GM23338 (cell line): ENCODE results near the gene SMAD9. TPM values are rescaled to one million over a fixed set of nuclear protein-coding genes. Genes with fewer than 3 reads are reported as not detected.

Experiments used
- ATAC-seq: fragments of 200-7000 bp; cut with Tn5 transposase; 3 replicates; pipeline ENCODE4 v1.9.1; 2020
- DNase-seq: peaks from one replicate; pipeline ENCODE4 v3.0.0-alpha.2; 2015; ENCODE audit warnings: low spot score
- H2AFZ ChIP-seq: fragments of 200-600 bp; sonication (generic); 2 replicates; pipeline ENCODE4 v1.8.0; 2016; ENCODE audit warnings: antibody characterized with exemption, mild to moderate bottlenecking, moderate library complexity
- H3F3A ChIP-seq: fragments of 200-600 bp; sonication (generic); replicated peaks from 2 replicates; pipeline ENCODE4 v1.8.0; 2017; ENCODE audit warnings: antibody characterized with exemption, mixed run types, low read depth
- H3K27ac ChIP-seq: fragments of 200-600 bp; sonication (generic); 2 replicates; pipeline ENCODE4 v1.6.1; 2016; ENCODE audit warnings: low read depth
- H3K27me3 ChIP-seq: fragments of 200-600 bp; sonication (generic); 2 replicates; pipeline ENCODE4 v1.8.0; 2016; ENCODE audit warnings: mild to moderate bottlenecking, mixed run types, moderate library complexity; ENCODE audit not compliant: insufficient read depth
- H3K36me3 ChIP-seq: fragments of 200-600 bp; sonication (generic); 2 replicates; pipeline ENCODE4 v1.8.0; 2016; ENCODE audit warnings: mild to moderate bottlenecking; ENCODE audit not compliant: insufficient read depth
- H3K4me1 ChIP-seq: fragments of 200-600 bp; sonication (generic); 2 replicates; pipeline ENCODE4 v1.8.0; 2016; ENCODE audit warnings: mild to moderate bottlenecking, moderate library complexity; ENCODE audit not compliant: insufficient read depth
- H3K4me2 ChIP-seq: fragments of 200-600 bp; sonication (generic); 2 replicates; pipeline ENCODE4 v1.7.1; 2017; ENCODE audit warnings: mixed run types
- H3K4me3 ChIP-seq: fragments of 200-600 bp; sonication (generic); 2 replicates; pipeline ENCODE4 v1.6.1; 2016; ENCODE audit warnings: mixed run types
- H3K79me2 ChIP-seq: fragments of 200-600 bp; sonication (generic); replicated peaks from 2 replicates; pipeline ENCODE4 v1.8.0; 2017; ENCODE audit warnings: mild to moderate bottlenecking; ENCODE audit not compliant: insufficient read depth
- H3K9me2 ChIP-seq: fragments of 200-600 bp; sonication (generic); 2 replicates; pipeline ENCODE4 v1.8.0; 2017; ENCODE audit not compliant: insufficient read depth
- H4K20me1 ChIP-seq: fragments of 200-600 bp; sonication (generic); replicated peaks from 2 replicates; pipeline ENCODE4 v1.8.0; 2017; ENCODE audit warnings: mild to moderate bottlenecking; ENCODE audit not compliant: insufficient read depth
- H3K27ac Mint-ChIP-seq: 2 replicates; pipeline ENCODE4 v1.8.0; 2020; ENCODE audit warnings: inconsistent platforms, mild to moderate bottlenecking, moderate library complexity, mixed read lengths
- H3K27me3 Mint-ChIP-seq: 3 replicates; pipeline ENCODE4 v1.8.0; 2022; ENCODE audit warnings: low read depth, mild to moderate bottlenecking, moderate library complexity, mixed read lengths, inconsistent platforms; ENCODE audit not compliant: insufficient read depth, poor library complexity
- H3K36me3 Mint-ChIP-seq: 3 replicates; pipeline ENCODE4 v1.8.0; 2021; ENCODE audit warnings: low read depth, mild to moderate bottlenecking, inconsistent platforms, moderate library complexity, mixed read lengths
- H3K4me1 Mint-ChIP-seq: 3 replicates; pipeline ENCODE4 v1.8.0; 2020; ENCODE audit warnings: mild to moderate bottlenecking, inconsistent platforms, mixed read lengths
- H3K4me3 Mint-ChIP-seq: 3 replicates; pipeline ENCODE4 v1.8.0; 2021; ENCODE audit warnings: moderate library complexity, mild to moderate bottlenecking, inconsistent platforms, mixed read lengths
- H3K9me3 Mint-ChIP-seq: 3 replicates; pipeline ENCODE4 v1.8.0; 2020; ENCODE audit warnings: moderate library complexity, mild to moderate bottlenecking, inconsistent platforms, mixed read lengths
- CTCF ChIP-seq, 2 experiments: fragments of 200-600 bp in 1 of 2; sonication (generic) in 1 of 2; conservative IDR thresholded peaks; 2 replicates each; pipeline versions ENCODE4 v1.5.1 to v1.6.1; 2016 to 2017; ENCODE audit warnings: antibody characterized with exemption in 2 of 2, low read depth in 2 of 2, mild to moderate bottlenecking in 2 of 2, moderate library complexity in 1 of 2
- ETS1 ChIP-seq: IDR thresholded peaks from 2 replicates; pipeline ENCODE4 v1.6.1; 2016; ENCODE audit warnings: antibody characterized with exemption
- EZH2 ChIP-seq: fragments of 200-600 bp; sonication (generic); IDR thresholded peaks from one replicate; pipeline ENCODE4 v1.8.0; 2017; ENCODE audit warnings: antibody characterized with exemption, mild to moderate bottlenecking, low read depth; ENCODE audit not compliant: unreplicated experiment
- EZH2phosphoT487 ChIP-seq: fragments of 200-600 bp; sonication (generic); IDR thresholded peaks from one replicate; pipeline ENCODE4 v1.8.1; 2018; ENCODE audit warnings: antibody characterized with exemption; ENCODE audit not compliant: unreplicated experiment
- JUNB ChIP-seq: IDR thresholded peaks from one replicate; pipeline ENCODE4 v1.6.1; 2016; ENCODE audit warnings: antibody characterized with exemption; ENCODE audit not compliant: unreplicated experiment
- NANOG ChIP-seq: IDR thresholded peaks from 2 replicates; pipeline ENCODE4 v1.6.1; 2016; ENCODE audit warnings: antibody characterized with exemption, borderline replicate concordance
- POLR2AphosphoS5 ChIP-seq: IDR thresholded peaks from 2 replicates; pipeline ENCODE4 v1.6.1; 2016; ENCODE audit warnings: antibody characterized with exemption, low read depth
- STAT1 ChIP-seq: IDR thresholded peaks from one replicate; pipeline ENCODE4 v1.6.1; 2016; ENCODE audit warnings: antibody characterized with exemption; ENCODE audit not compliant: unreplicated experiment
- ZNF114 ChIP-seq: fragments of 250-450 bp; sonication (Bioruptor Pico); IDR thresholded peaks from 2 replicates; pipeline ENCODE4 v1.5.0; 2020; ENCODE audit warnings: mild to moderate bottlenecking, moderate library complexity
- ZNF462 ChIP-seq: fragments of 250-450 bp; sonication (Bioruptor Pico); IDR thresholded peaks from 2 replicates; pipeline ENCODE4 v1.5.0; 2020; ENCODE audit warnings: mild to moderate bottlenecking, moderate library complexity
- polyA plus RNA-seq: library from polyadenylated mRNA; unstranded; fragments of >200 nt; fragmentation: Nextera tagmentation; extraction: Ambion mirVana; gene quantifications from 2 replicates; pipeline ENCODE4 v1.2.1, GENCODE V29; 2016
- total RNA-seq: library from RNA; depleted of rRNA; stranded (reverse); fragments of >200 nt; shearing (Covaris generic); gene quantifications from 2 replicates; pipeline ENCODE4 v1.2.3, GENCODE V29; 2014
- TF ChIP-seq, protein P1 (sequence below): IDR thresholded peaks from one replicate; pipeline ENCODE4 v1.6.1; 2018; ENCODE audit warnings: antibody characterized with exemption; ENCODE audit not compliant: unreplicated experiment

SMAD9 gene
- total and polyA plus RNA-seq, 2 experiments from 2014 or later, result 0.95 to 1.3 TPM

GRCh38 chr13:36831291-36831690, 88.7 kb downstream of the SMAD9 start:
- Histone ChIP-seq H3K27me3 (no peaks in the 10 kb centered on the region), H3K36me3 (no peaks in the 10 kb centered on the region), H4K20me1 (no peaks in the 10 kb centered on the region), H3K4me3 (no peak overlapping the region), H3K4me2 (no peak overlapping the region), H3K27ac (no peak overlapping the region), H3K9me2 (no peaks in the 10 kb centered on the region), H3K79me2 (no peaks in the 10 kb centered on the region), H3F3A (no peaks in the 10 kb centered on the region), H3K4me1 (no peaks in the 10 kb centered on the region), H2AFZ (no peak overlapping the region)
- Mint-ChIP-seq H3K36me3 (peaks cover 3% of the 10 kb centered on the region), H3K27ac (no peak overlapping the region), H3K4me1 (peaks cover 3% of the 10 kb centered on the region; the same call in 1 of the 3 replicates), H3K4me3 (no peak overlapping the region), H3K27me3 (no peaks in the 10 kb centered on the region), H3K9me3 (no peaks in the 10 kb centered on the region)
- ATAC-seq, result no peak
- TF ChIP-seq CTCF (conservative IDR thresholded peaks at IDR 0.05; ENCODE audit: low read depth in 2 of 2), result no peak
- TF ChIP-seq EZH2phosphoT487, result no peak
- TF ChIP-seq EZH2, result no peak
- TF ChIP-seq STAT1, result no peak
- TF ChIP-seq NANOG, result no peak
- TF ChIP-seq POLR2AphosphoS5, result no peak
- no peak for TF ChIP-seq ZNF114 (CRISPR knock-in tag)
- DNase-seq, result no peak

- Histone ChIP-seq H3K4me3 (no peak overlapping the region), H3K27me3 (no peaks in the 10 kb centered on the region), H3F3A (no peaks in the 10 kb centered on the region), H3K4me1 (no peaks in the 10 kb centered on the region), H2AFZ (no peak overlapping the region), H3K79me2 (0 out of 2 replicates have a peak, but pooled peaks cover 1% of the 10 kb centered on the region), H3K36me3 (no peaks in the 10 kb centered on the region), H3K27ac (no peak overlapping the region), H3K4me2 (no peak overlapping the region), H3K9me2 (no peaks in the 10 kb centered on the region), H4K20me1 (no peaks in the 10 kb centered on the region)
- Mint-ChIP-seq H3K27ac (no peak overlapping the region), H3K4me1 (peaks cover 6% of the 10 kb centered on the region; the same call in 2 of the 3 replicates), H3K36me3 (peaks cover 3% of the 10 kb centered on the region), H3K9me3 (no peaks in the 10 kb centered on the region), H3K27me3 (no peaks in the 10 kb centered on the region), H3K4me3 (no peak overlapping the region)
- DNase-seq (no peak), ATAC-seq (no peak)
- TF ChIP-seq ZNF462 (CRISPR knock-in tag), result no peak
- TF ChIP-seq ETS1, result no peak
- no peak for TF ChIP-seq JUNB
- TF ChIP-seq, protein P1, sequence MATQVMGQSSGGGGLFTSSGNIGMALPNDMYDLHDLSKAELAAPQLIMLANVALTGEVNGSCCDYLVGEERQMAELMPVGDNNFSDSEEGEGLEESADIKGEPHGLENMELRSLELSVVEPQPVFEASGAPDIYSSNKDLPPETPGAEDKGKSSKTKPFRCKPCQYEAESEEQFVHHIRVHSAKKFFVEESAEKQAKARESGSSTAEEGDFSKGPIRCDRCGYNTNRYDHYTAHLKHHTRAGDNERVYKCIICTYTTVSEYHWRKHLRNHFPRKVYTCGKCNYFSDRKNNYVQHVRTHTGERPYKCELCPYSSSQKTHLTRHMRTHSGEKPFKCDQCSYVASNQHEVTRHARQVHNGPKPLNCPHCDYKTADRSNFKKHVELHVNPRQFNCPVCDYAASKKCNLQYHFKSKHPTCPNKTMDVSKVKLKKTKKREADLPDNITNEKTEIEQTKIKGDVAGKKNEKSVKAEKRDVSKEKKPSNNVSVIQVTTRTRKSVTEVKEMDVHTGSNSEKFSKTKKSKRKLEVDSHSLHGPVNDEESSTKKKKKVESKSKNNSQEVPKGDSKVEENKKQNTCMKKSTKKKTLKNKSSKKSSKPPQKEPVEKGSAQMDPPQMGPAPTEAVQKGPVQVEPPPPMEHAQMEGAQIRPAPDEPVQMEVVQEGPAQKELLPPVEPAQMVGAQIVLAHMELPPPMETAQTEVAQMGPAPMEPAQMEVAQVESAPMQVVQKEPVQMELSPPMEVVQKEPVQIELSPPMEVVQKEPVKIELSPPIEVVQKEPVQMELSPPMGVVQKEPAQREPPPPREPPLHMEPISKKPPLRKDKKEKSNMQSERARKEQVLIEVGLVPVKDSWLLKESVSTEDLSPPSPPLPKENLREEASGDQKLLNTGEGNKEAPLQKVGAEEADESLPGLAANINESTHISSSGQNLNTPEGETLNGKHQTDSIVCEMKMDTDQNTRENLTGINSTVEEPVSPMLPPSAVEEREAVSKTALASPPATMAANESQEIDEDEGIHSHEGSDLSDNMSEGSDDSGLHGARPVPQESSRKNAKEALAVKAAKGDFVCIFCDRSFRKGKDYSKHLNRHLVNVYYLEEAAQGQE, result no peak
Observed at GRCh38 chr13:36829753-36830152, 90.3 kb downstream of the SMAD9 start.
